Activated CD4-positive, alpha-beta T cell treated with anti-CD3 and anti-CD28 coated beads for 4 hours (primary cell): ENCODE data around the gene MYOM1.
"Not testable (repeated sequence)": the region's sequence is repeated elsewhere in the genome, so short reads cannot be mapped to it uniquely, and the experiment has no call there.

ENCODE experiments used
- DNase-seq, 2 donors: peaks; one replicate each; pipeline ENCODE4 v3.0.0-alpha.2; 2020

Gene MYOM1

DNA sequence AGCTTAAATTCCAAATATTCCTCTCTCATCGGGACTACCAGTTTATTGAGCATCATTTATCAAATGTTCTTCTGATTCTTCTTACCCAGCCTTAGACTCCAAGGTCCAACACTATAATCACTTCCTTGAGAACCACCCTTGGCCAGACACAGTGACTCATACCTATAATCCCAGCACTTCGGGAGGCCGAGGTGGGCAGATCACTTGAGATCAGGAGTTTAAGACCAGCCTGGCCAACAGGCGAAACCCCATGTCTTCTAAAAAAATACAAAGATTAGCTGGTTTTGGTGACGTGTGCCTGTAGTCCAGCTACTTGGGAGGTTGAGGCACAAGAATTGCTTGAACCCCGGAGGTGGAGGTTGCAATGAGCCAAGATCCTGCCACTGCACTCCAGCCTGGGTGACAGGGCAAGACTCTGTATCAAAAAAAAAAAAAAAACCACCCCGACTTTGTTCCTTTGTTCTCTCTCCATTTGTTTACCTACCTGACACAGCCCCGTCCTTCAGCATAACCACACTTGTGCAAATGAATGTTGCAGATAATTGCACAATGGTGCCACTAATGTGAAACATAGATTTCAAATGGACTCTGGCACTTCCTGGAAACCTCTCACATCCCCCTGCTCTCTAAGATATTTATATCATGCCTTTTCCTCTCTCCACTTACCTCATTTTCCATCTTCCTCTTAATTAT is 167.9 kb downstream of the MYOM1 start:
- DNase-seq: no peak

DNA sequence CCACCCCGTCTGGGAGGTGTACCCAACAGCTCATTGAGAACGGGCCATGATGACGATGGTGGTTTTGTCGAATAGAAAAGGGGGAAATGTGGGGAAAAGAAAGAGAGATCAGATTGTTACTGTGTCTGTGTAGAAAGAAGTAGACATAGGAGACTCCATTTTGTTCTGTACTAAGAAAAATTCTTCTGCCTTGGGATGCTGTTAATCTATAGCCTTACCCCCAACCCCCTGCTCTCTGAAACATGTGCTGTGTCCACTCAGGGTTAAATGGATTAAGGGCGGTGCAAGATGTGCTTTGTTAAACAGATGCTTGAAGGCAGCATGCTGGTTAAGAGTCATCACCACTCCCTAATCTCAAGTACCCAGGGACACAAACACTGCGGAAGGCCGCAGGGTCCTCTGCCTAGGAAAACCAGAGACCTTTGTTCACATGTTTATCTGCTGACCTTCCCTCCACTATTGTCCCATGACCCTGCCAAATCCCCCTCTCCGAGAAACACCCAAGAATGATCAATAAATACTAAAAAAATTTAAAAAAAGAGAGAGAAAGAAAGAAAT is 169.8 kb downstream of the MYOM1 start:
- DNase-seq: not testable (repeated sequence)

DNA sequence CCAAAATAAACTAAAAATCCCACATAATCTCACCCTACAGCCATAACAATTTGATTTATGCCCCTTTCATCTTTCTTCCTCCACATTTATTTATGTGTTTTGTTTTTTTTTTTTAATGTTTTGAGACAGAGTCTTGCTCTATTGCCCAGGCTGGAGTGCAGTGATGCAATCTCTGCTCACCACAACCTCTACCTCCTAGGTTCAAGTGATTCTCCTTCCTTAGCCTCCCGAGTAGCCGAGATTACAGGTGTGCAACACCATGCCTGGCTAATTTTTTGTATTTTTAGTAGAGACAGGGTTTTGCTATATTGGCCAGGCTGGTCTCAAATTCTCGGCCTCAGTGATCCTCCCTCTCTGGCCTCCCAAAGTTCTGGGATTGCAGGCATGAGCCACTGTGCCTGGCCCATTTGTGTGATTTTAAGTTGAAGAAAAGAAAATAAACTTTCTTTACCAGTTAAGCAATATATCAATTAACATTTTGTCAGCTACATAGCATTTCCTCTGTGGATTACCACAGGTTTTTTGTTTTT is 170.9 kb downstream of the MYOM1 start:
- DNase-seq: no peak

DNA sequence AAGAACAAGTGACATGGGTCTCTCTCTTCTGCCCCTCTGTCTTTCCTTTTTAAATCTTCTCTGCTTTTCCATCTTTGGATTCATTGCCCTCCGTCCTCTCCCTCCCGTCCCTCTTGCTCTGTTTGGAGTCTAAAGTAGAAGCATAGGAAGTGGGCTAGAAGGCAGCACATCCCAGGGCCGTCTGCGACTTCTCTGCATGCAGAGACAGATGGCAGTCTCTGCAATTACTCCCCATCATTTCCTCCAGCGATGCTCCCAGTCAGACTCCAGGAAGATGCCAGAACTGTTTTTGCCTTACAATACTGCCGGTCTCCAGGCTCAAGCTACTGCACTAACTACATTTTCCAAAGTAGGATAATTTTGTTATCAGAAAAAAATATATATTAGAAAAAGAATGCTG is 171.6 kb downstream of the MYOM1 start:
- no peak for DNase-seq

DNA sequence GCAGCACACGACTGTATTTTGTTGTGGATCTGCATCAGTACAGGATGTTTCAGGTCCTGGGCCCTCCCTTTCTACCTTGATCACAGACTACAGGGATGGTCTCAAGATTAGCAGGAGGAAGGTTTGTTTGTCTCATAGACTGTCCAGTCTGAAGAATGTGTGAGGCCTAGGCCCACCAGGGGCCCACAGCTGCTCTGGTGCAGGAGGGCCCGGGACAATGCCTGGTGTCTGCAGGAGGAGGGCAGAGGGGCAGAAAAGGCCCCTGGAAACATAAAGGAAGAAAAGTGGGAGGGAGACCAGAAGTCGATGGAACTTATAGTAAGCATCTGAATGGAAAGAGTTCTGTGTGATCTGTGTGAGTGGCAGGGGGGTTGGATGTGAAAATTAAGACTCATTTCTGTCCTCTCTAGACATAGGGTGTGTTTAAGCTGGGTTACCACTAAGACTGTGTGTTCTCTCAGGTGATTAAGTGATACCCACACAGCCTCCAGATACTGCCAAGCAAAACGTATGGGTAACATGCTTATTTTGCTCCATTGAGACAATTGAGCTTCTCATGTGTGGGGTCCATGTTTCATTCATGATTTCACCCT is 173.5 kb downstream of the MYOM1 start:
- no peak for DNase-seq

DNA sequence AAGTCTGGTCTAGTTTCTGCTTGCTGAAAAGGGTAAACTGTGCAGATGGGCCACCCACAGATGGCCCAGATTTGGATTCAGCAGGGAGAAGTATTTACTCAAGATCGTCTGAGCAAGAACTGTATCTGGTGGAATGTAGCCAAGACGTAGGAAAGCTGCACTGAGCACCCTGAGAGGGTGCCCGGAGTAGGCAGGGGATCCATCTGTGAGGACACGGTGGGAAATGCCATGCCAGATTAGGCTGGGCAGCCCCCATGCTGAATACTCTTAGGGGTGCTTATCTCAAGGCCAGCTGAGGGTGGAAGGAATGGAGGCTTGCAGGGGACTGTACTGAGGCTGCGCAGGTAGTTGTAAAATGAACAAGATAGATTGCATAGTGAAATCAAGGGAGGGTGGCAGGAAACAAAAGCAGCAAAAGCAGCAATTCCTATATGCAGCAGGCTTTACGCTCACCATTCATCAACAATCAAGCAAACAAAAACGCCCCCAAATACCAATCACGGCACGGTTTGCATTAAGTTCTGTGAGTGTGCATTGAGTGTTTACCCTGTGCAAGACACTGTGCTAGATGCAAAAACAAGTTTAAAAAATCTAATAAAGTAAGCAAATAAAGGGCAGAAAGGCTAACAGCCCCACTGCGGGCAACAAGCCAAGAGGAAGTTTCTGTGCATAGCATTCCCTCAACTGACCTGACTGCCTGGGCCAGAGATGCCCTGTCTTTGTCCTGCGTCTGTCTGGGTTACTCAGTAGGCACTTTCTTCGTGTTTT is 174.7 kb downstream of the MYOM1 start:
- no peak for DNase-seq

DNA sequence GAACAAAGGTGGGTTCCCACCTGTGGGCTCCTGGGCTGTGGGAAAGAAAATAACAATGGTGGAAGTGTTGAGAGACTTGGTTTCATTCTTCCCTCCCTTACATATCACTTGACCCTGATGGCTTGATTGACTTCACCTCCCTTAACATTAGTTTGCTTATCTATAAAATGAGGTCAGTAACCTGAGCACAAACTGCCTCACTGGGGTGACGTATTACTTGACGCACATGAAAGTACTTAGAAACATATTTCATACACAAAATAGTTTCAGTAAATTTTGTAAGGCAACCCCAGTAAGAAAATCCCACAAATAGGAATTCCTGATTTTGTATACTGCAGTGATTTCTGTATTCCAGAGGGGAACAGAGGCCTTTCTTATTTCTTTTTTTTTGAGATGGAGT is 177.4 kb downstream of the MYOM1 start:
- DNase-seq: no peak

DNA sequence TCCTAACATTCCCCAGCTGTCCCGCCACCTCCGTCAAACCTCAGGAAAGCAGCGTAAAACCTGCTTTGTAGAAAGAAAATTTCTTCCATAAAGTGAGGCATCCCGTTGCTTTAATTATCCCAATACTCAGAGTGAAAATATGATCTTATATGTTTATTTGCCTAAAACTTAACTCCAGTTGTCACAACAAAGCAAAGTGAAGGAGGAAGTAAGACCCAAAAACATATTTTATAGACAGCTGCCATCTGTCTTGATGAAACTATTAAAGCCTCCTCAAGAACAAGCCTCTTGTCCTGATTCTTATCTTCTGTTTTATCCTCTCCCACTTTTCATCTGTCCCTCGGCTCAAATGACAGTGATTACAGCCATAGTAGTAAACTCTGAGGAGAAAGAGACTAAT is 177.9 kb downstream of the MYOM1 start:
- DNase-seq: no peak

DNA sequence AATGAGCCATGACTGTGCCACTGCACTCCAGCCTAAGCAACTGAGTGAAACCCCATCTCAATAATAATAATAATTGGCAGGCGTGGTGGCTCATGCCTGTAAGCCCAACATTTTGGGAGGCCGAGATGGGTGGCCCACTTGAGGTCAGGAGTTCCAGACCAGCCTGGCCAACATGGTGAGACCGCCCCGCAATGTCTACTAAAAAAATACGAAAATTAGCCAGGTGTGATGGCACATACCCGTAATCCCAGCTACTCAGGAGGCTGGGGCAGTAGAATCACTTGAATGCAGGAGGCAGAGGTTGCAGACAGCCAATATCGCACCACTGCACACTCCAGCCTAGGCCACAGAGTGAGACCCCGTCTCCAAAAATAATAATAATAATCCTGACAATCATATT is 178.9 kb downstream of the MYOM1 start:
- no peak for DNase-seq

DNA sequence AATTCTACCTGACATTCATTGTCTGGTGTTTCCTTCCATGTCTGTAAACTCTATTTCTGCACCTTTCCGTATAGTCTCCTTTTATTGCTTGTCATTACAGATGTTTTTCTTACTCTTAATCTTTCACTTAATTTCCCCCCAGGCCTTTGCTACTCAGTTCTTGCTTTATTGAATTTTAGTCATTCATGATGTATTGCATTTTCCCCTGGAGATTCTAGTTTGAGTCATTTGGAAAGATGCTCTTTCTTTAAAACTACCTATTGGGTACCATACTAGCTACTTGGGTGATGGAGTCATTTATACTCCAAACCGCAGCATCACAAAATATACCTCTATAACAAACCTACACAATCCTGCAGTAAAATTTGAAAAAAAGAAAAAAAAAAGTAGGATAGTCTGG is 179.6 kb downstream of the MYOM1 start:
- no peak for DNase-seq

DNA sequence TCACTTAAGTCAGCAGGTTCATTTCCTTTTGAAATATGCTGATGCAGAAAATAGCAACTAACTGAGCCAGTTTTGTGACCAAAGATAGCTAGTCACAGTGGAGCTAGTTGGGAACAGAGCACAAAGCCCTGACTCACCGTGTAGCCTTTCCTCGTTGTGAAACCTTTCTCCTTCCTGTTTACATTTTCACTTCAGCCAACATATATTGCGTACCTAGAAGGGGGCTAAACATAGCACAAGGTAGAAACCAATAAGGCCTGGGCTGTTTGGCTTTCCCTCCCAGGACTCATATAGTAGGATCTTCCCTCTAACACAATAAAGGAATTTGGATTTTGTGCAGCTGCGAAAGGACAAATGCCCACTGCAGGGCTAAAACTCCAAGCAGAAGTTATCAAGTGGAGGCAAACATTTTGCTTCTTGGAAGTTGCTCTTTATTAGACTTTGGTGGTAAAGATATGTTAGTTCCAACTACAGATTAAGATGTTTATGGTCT is 182.3 kb downstream of the MYOM1 start:
- DNase-seq: no peak

DNA sequence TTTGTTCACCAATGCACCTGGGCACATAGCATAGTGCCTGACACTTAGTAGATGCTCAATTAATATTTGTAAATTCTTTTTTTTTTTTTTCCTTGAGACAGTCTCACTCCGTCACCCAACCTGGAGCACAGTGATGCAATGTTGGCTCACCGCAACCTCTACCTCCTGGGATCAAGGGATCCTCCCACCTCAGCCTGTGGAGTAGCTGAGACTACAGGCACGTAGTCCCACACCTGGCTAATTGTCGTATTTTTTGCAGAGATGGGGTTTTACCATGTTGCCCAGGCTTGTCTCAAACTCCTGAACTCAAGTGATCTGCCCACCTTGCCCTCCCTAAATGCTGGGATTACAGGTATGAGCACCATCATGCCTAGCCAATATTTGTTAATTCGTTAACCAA is 183.7 kb downstream of the MYOM1 start:
- no peak for DNase-seq

DNA sequence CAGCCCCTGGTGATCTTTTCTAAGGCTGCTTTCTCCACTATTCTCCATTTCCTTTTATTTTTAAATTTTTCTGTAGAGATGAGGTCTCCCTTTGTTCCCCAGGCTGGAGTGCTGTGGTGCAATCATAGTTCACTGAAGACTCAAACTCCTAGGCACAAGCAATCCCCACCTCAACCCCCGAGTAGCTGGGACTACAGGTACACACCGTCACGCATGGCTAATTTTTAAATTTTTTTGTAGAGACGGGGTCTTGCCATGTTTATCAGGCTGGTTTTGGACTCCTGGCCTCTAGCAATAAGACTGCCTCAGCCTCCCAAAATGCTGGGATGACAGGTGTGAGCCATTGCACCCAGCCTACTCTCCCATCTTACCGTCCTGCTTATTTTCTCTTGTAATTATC is 184.1 kb downstream of the MYOM1 start:
- no peak for DNase-seq

DNA sequence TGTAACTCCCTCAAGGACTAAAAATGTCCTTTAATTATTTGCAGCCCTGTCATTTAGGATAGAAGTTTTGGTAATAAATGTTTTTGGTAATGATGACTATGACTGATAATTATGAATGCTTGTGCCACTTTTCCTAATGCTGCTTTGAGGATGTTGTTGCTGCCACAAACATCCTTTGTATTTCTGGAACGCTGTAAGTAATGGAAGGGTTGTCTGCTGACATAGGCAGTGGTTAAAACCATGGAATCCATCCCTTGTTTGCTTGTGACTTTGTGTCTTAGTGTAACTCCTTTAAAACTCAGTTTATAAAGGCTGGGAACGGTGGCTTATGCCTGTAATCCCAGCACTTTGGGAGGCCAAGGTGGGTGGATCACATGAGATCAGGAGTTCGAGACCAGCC is 187.0 kb downstream of the MYOM1 start:
- no peak for DNase-seq

DNA sequence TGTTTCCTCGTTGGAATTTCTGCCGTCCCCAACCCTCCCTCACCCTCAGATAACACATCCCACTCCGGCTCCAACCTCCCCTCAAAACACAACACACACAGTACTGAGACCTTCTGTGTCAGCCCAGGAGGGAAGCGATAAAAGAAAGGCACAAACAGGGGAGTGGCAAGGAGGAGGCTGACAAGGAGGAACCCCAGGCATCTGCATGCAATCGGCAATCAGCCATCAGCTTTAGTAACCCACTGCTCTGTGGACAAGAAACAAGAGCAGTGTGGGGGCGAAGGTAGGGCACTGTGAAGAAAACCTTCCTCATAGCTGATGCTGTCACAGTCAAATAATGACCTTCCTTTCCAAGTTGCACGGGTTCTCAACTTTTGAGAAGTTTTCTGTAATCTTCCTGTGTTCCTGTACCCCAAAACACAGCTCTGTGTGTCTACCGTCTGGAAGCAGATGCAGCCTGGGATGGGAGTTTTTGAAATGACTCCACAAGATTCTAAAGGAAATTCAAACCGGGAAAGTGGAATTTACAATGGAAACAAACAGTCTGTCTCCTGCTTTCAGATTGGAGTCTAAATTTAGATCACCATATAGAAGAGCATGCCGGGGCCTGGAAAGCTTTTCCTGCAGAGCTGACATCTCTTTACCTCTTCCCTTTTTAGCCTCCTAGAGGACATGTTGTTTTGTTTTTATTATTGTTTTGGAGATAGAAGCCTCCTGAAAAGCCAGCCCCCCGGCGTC is 190.4 kb downstream of the MYOM1 start:
- no peak for DNase-seq

DNA sequence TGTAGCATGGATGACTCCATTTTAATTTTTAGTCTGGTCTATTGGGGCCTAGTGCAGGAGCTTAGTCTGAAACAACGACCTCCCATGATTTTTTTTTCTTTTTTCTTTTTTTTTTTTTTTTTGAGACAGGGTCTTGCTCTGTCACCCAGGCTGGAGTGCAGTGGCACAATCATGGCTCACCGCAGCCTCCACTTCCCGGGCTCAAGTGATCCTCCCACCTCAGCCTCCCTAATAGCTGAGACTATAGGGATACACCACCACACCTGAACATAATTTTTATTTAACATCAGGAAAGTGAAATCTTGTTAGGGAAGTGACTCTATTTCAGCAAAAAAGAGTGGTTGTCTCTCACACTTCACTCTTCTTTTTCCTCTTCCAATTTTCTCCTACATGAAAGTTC is 191.7 kb downstream of the MYOM1 start:
- DNase-seq: not testable (repeated sequence)

DNA sequence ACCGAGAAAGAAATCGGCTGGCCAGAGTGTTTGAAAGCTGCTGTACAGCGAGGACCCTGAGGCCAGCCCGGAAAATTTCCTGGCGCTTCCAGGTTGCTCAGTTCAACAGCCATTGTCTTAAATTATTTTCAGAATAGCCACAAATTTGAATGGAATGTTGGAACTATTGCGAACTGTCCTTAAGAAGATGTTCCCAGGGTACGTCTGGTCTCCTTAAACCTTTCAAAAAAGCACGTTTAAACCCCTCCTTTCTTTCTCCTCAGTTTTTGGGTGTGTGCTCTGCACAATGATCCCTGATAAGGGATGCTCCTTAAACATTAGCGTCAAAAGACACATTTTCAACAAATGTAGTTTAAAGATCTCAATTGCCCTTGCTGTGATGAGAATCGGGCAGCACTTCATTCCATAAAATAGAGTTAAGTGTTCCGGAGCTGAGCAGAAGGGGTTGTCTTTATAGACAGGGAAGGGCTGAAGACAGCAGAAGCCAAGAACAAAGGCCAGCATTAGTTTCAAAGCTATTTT is 192.3 kb downstream of the MYOM1 start:
- no peak for DNase-seq

DNA sequence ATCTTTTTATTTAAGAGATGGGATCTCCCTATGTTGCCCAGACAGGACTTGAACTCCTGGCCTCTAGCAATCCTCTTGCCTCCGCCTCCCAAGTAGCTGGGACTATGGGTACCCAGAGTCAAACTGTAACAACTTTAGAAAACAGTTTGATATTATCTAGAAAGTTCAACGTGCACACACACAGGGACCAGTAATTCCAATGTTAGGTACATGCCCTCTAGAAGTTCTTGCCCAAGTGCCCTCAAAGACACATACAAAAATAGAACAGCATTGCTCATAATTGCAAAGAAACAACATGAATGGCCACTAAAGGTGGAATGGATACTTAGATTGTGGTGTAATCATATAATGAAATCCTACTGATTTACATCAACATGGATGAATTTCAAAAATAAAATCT is 194.2 kb downstream of the MYOM1 start:
- no peak for DNase-seq

DNA sequence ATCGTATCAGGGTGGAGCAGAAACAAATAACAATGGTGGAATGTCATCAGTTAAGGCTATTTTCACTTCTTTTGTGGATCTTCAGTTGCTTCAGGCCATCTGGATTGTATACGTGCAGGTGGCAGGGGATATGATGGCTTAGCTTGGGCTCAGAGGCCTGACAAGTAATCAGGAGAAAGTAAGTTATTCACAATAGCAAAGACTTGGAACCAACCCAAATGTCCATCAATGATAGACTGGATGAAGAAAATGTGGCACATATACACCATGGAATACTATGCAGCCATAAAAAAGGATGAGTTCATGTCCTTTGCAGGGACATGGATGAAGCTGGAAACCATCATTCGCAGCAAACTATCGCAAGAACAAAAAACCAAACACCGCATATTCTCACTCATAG is 196.2 kb downstream of the MYOM1 start:
- DNase-seq: not testable (repeated sequence)
